SH-SY5Y (cell line): ENCODE results near the gene THUMPD2.

Source experiments
- GATA2 ChIP-seq: IDR thresholded peaks from 2 replicates; pipeline ENCODE4 v1.6.1; 2011; ENCODE audit warnings: mild to moderate bottlenecking, low read depth, low read length
- GATA3 ChIP-seq: IDR thresholded peaks from 2 replicates; pipeline ENCODE4 v1.6.1; 2011; ENCODE audit warnings: low read depth, mild to moderate bottlenecking, low read length, moderate library complexity

The THUMPD2 gene

DNA sequence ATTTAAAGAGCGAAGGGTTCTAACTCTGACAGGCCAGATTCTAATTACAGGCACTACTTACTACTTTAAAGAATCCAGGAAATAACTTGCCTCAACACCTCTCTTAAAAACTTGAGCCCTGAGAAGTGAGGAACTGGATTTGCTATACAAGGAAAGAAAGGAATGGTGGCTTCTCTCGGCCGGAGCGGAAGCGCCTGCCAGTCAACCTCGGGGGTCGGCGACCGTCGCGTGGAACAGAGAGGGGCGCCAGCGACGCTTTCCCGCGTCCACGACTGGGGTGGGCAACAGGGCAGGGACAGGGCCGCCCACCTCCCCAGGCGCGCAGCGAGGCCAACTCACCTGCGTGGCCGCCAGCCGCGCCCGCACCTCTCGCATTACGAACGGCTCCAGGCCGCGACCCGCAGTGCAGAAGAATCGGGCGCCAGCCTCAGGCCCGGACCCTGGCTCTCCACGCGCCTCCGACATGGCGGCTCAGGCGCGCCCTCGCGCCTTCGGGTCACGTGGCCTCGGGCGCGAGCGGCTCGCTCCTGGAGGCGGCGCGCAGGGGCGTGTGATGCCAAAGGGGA lies at the start of gene THUMPD2:
THUMPD2 (minus strand) TSS at position 484 of the 566 bp plus-strand sequence; CDS start at position 465, 19 bp downstream.
- TF ChIP-seq GATA3 (no peak), GATA2 (no peak)

DNA sequence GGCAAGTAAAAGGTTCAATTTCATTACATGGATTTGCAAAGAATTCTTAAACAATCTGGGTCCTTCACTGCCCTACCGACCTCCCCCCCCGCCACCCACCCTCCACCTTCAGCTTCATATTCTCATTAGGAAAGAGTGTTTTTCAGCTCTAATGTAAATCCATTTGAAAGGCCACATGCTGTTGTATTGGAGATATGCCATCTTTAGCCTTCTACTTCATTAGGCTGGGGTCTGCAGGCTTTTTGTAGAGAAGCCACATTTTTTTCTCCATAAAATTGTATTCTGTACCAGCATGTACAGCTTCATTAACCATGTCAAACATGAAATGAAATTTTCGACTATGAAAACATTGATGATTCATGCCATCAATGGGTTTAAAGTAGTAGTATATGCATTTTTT lies 42.8 kb upstream of the THUMPD2 start:
- TF ChIP-seq GATA2 (no peak), GATA3 (no peak)

DNA sequence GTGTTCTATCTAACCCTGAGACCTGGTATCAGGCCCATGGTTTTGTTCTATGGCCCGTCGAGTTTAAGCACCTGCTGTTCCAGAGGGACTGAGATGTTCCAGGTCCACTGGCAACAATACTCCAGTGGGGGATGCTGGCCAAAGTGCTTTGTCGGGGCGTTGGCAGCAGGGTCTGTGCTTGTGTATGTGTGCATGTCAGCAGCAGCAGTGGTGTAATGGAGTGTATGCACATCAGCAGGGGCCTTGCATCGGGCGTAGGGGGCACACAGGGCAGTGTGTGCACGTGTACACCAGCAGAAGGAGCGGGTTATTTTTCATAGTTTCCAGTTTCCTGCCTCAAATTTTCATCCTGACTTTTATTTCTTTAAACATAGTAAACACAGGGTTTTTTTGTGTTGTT lies 37.8 kb upstream of the THUMPD2 start:
- TF ChIP-seq GATA3 (no peak), GATA2 (no peak)

DNA sequence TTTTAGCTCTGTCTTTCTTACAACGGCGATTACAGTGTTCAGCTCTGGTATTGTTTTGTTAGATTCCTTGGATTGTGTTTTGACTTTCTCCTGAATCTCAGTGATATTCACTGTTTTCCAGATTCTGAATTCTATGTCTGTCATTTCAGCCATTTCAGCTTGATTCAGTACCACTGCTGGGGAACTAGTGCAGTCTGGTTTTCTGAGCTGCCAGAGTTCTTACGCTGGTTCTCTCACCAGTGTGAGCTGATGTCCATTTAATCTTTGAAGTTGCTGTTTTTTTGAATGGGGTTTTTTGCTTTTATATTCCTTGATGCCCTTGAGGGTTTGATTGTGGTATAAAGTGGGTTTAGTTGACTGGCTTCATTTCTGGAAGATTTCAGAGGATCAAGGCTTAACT lies 37.4 kb upstream of the THUMPD2 start:
- no peak for TF ChIP-seq GATA3
- TF ChIP-seq GATA2: no peak

- TF ChIP-seq GATA2: no peak
- TF ChIP-seq GATA3: no peak
These were observed 27.0 kb upstream of the THUMPD2 start for GRCh38 chr2:39805936-39806608.

DNA sequence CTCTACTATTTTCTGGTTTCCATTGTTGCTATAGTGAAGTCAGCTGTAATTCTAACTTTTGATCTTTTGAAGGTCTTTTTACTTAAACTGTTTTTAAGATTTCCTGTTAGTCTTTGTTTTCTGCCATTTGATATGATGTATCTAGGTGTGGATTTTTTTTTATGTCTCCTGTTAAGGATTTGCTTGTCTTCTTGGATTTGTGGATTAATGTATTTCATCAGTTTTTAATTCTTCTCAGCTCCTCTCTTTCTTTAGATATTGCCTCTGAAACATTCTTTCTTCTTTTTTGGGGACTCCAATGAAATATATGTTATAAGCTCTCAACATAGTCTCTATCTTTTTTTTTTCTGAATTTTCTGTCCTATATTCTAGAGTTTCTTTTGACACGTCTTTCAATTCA lies 24.8 kb upstream of the THUMPD2 start:
- TF ChIP-seq GATA3 (no peak), GATA2 (no peak)

DNA sequence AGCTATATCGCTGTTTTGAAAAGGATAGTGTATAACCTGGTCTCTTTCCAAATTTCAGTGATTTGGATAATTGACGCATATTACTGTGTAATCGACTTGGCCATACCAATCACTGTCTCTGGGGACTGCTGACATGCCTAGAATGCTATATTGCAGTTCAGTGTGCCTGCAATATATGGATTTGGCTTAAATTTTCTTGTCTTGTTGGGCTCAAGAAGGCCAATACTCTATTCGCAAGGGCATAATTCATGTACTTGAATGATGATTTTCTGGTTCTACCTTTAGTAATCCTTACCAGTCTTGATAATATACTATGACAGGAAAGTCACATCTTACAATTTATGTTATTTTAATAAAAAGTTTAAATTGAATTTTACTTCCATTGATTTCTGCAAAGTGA lies 21.7 kb upstream of the THUMPD2 start:
- TF ChIP-seq GATA2 (no peak), GATA3 (no peak)

DNA sequence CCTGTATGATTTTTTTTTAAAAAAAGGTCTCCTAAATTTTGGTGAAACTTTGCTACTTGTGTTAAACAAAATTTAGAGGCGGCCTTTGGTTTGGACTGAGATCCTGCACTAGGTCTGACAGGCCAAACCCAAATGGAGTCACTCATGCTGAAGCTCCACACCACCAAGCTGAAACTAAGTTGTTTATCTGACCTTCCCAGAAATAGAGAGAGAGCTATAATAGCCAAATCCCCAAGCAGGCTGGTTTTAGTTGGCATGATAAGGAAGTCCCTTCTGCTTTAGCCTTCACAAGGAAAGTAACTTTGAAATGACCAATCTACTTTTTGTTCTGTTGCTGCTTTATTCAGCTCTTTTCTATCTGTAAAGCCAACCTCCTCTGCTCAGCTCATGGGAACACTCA lies 17.1 kb upstream of the THUMPD2 start:
- TF ChIP-seq GATA2: no peak
- no peak for TF ChIP-seq GATA3

GRCh38 chr2:39787950-39788349 lies 8.9 kb upstream of the THUMPD2 start:
- TF ChIP-seq GATA2 (no peak), GATA3 (no peak)

GRCh38 chr2:39786761-39787522 lies 7.9 kb upstream of the THUMPD2 start:
- TF ChIP-seq GATA2: no peak
- TF ChIP-seq GATA3: no peak

DNA sequence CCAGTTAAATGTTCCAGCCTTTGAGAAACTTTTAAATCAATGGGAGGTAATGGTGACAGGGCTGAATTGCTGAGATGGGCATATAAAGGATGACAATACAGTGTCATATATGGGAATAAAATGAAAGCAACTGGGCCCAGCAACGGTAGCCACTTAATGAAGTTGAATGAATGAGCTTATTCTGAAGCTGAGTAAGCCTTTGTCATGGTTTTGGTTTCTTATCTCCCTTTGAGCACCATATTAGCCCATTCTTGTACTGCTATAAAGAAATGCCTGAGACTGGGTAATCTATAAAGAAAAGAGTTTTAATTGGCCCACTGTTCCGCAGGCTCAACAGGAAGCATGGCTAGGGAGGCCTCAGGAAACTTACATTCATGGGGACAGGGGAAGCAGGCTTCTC lies 3.5 kb upstream of the THUMPD2 start:
- TF ChIP-seq GATA2 (no peak), GATA3 (no peak)

- no peak for TF ChIP-seq GATA3
- TF ChIP-seq GATA2: no peak
These were observed 2.6 kb upstream of the THUMPD2 start for GRCh38 chr2:39781697-39782096.

GRCh38 chr2:39780825-39781600 lies 2.0 kb upstream of the THUMPD2 start:
- no peak for TF ChIP-seq GATA3
- TF ChIP-seq GATA2: no peak

DNA sequence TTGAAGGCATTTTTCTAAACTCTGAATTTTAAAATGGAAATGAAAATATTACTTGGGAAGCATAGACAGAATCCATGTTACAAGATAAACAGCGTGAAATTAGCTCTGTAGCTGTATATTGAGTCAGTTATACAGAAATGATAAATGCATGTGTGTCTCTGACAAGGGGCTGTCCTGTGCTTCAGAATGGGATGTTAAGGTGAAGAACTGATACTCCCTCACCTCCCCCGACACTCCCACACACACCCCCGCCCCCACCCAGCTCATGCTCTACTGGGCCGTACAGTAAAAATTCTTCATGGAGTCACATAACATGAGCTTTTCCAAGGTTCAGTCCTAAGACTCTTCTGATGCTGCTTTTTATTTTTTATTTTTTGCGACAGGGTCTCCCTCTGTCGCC lies 869 bp upstream of the THUMPD2 start:
- TF ChIP-seq GATA3 (no peak), GATA2 (no peak)

DNA sequence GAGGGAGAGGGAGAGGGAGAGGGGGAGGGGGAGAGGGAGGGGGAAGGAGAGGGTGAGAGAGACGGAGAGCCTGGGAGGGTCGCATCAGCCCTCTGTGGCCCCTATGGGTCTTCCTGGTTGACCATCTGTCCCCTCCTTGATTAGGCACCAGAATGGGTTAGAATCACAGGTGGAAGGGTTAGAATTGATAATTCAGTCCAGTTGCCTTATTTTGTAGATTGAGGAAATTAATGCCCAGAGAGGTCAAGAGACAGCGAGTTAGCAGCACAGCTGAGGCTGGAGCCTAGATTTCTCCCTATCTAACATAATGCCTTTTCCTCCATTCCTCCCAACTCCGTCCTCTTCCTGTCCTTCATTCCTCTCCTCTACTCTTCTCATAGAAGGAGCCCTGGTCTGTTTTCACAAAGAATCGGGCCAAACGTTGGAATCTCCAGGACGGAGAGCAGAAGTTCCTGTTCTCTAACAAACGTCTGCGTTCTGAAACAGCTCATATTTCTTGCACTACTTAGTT lies 338 bp upstream of the THUMPD2 start:
- TF ChIP-seq GATA3 (no peak), GATA2 (no peak)

- TF ChIP-seq GATA3 (no peak), GATA2 (no peak)
These were observed 825 bp downstream of the THUMPD2 start for GRCh38 chr2:39778233-39778632.
